Activated CD4-positive, CD25-positive, alpha-beta regulatory T cell (primary cell): ENCODE measurements around the gene XIRP2.
"Not testable (repeated sequence)": the region's sequence is repeated elsewhere in the genome, so short reads cannot be mapped to it uniquely, and the experiment has no call there.

Source experiments
- DNase-seq, 4 experiments: peaks; one replicate each; lab custom pipeline; 2025; lab: John Stamatoyannopoulos, UW

The XIRP2 gene

GRCh38 chr2:167054881-167055280 is 166.6 kb downstream of the XIRP2 start:
- no peak for DNase-seq

- DNase-seq, result no peak
Observed at GRCh38 chr2:167057446-167057845, 169.2 kb downstream of the XIRP2 start.

- no peak for DNase-seq
Observed at GRCh38 chr2:167059173-167059572, 170.9 kb downstream of the XIRP2 start.

GRCh38 chr2:167069855-167070254 is 181.6 kb downstream of the XIRP2 start:
- DNase-seq, result no peak

- DNase-seq, result not testable (repeated sequence)
Observed at GRCh38 chr2:167075708-167076107, 187.4 kb downstream of the XIRP2 start.

GRCh38 chr2:167098931-167099330 is 210.7 kb downstream of the XIRP2 start:
- DNase-seq, result not testable (repeated sequence)

- no peak for DNase-seq
Observed at GRCh38 chr2:167100506-167100905, 212.2 kb downstream of the XIRP2 start.

GRCh38 chr2:167103028-167103756 is 214.9 kb downstream of the XIRP2 start:
- no peak for DNase-seq

GRCh38 chr2:167103757-167104133 is 215.5 kb downstream of the XIRP2 start:
- DNase-seq, result no peak

- no peak for DNase-seq
Observed at GRCh38 chr2:167104691-167105090, 216.4 kb downstream of the XIRP2 start.

- DNase-seq, result not testable (repeated sequence)
Observed at GRCh38 chr2:167109682-167110081, 221.4 kb downstream of the XIRP2 start.

- DNase-seq, result no peak
Observed at GRCh38 chr2:167110345-167110744, 222.1 kb downstream of the XIRP2 start.

GRCh38 chr2:167114018-167114417 is 225.7 kb downstream of the XIRP2 start:
- no peak for DNase-seq

- DNase-seq, result no peak
Observed at GRCh38 chr2:167115541-167115940, 227.3 kb downstream of the XIRP2 start.

- no peak for DNase-seq
Observed at GRCh38 chr2:167122389-167122788, 234.1 kb downstream of the XIRP2 start.

GRCh38 chr2:167126165-167126564 is 237.9 kb downstream of the XIRP2 start:
- DNase-seq, result no peak

GRCh38 chr2:167127135-167127534 is 238.9 kb downstream of the XIRP2 start:
- DNase-seq, result no peak

GRCh38 chr2:167128130-167128529 is 239.8 kb downstream of the XIRP2 start:
- DNase-seq, result no peak

GRCh38 chr2:167132066-167132465 is 243.8 kb downstream of the XIRP2 start:
- no peak for DNase-seq

- DNase-seq, result no peak
Observed at GRCh38 chr2:167132906-167133555, 244.8 kb downstream of the XIRP2 start.

- DNase-seq, result no peak
Observed at GRCh38 chr2:167133614-167134013, 245.3 kb downstream of the XIRP2 start.

- no peak for DNase-seq
Observed at GRCh38 chr2:167134381-167135072, 246.2 kb downstream of the XIRP2 start.

GRCh38 chr2:167135706-167136105 is 247.4 kb downstream of the XIRP2 start:
- DNase-seq, result no peak
